GM12878 (cell line): ENCODE data around the gene COX17. TPM values are rescaled to one million over a fixed set of nuclear protein-coding genes. Genes with fewer than 3 reads are reported as not detected.

Experiments
- ATAC-seq: fragments of 200-7000 bp; cut with Tn5 transposase; 3 replicates; pipeline ENCODE4 v1.9.1; 2020; ENCODE audit warnings: mild to moderate bottlenecking, moderate library complexity
- BruUV-seq: library from RNA; stranded (reverse); fragments of 400-500 nt; replicated peaks from 2 replicates; lab custom pipeline; 2021; lab: Mats Ljungman, UMichigan
- CTCF ChIA-PET: fragments of 300-600 bp; sonication (Branson Sonifier 250); formaldehyde crosslinking; extraction: SDS; loops from one replicate; lab custom pipeline; 2021; ENCODE audit warnings: inconsistent platforms; lab: Yijun Ruan, JAX
- POLR2A ChIA-PET: fragments of 350-600 bp; formaldehyde crosslinking; extraction: SDS; loops from one replicate; lab custom pipeline; 2021; ENCODE audit warnings: inconsistent platforms; lab: Charles Lee
- RAD21 ChIA-PET: fragments of 300-600 bp; sonication (Branson Sonifier 250); formaldehyde crosslinking; loops from one replicate; lab custom pipeline; 2023; ENCODE audit warnings: antibody characterized with exemption; ENCODE audit not compliant: unreplicated experiment; lab: Charles Lee
- SMC1A ChIA-PET: fragments of 300-600 bp; sonication (Branson Sonifier 250); formaldehyde crosslinking; loops from one replicate; lab custom pipeline; 2023; ENCODE audit not compliant: unreplicated experiment, uncharacterized antibody; lab: Charles Lee
- DNase-seq: peaks from one replicate; pipeline ENCODE4 v3.0.0-alpha.2; 2011; ENCODE audit warnings: low read depth, low spot score
- FAIRE-seq: peaks from 3 replicates; lab custom pipeline; 2011; peaks lifted over from hg19 to GRCh38; lab: Jason Lieb, UNC
- H2AFZ ChIP-seq: 2 replicates; pipeline ENCODE4 v1.6.0; 2011; ENCODE audit warnings: low read depth, low read length, control low read depth; ENCODE audit not compliant: control insufficient read depth
- H3K27ac ChIP-seq: 2 replicates; pipeline ENCODE4 v1.5.1; 2011; ENCODE audit warnings: control low read depth; ENCODE audit not compliant: control insufficient read depth, insufficient read depth
- H3K27me3 ChIP-seq, 2 experiments: replicated peaks in 1 of 2; 2 replicates each; pipeline versions ENCODE4 v1.6.0 to v1.6.1; 2011; ENCODE audit warnings: low read length in 1 of 2; ENCODE audit not compliant: control insufficient read depth in 2 of 2, insufficient read depth in 2 of 2
- H3K36me3 ChIP-seq, 2 experiments: 2 replicates each; pipeline ENCODE4 v1.5.1; 2011; ENCODE audit warnings: low read length in 1 of 2; ENCODE audit not compliant: control insufficient read depth in 2 of 2, insufficient read depth in 2 of 2
- H3K4me1 ChIP-seq: 2 replicates; pipeline ENCODE4 v1.6.1; 2011; ENCODE audit warnings: mild to moderate bottlenecking, low read length, moderate library complexity, mixed read lengths; ENCODE audit not compliant: control insufficient read depth, insufficient read depth
- H3K4me2 ChIP-seq: 2 replicates; pipeline ENCODE4 v1.6.0; 2011; ENCODE audit warnings: control low read depth; ENCODE audit not compliant: control insufficient read depth, insufficient read depth
- H3K4me3 ChIP-seq: fragments of 200-600 bp; sonication (generic); 2 replicates; pipeline ENCODE4 v1.5.1; 2016
- H3K79me2 ChIP-seq: 2 replicates; pipeline ENCODE4 v1.6.0; 2011; ENCODE audit warnings: low read length; ENCODE audit not compliant: control insufficient read depth, insufficient read depth
- H3K9ac ChIP-seq: 2 replicates; pipeline ENCODE4 v1.8.0; 2011; ENCODE audit warnings: low read length, control low read depth, mixed read lengths; ENCODE audit not compliant: control insufficient read depth, insufficient read depth
- H3K9me3 ChIP-seq: replicated peaks from 3 replicates; pipeline ENCODE4 v1.5.1; 2011; ENCODE audit warnings: mild to moderate bottlenecking, low read length; ENCODE audit not compliant: control insufficient read depth, insufficient read depth
- H4K20me1 ChIP-seq: 2 replicates; pipeline ENCODE4 v1.6.0; 2011; ENCODE audit not compliant: control insufficient read depth, insufficient read depth
- ASH2L ChIP-seq: fragments of 300-600, 200-600 bp; sonication (generic); IDR thresholded peaks from 2 replicates; pipeline ENCODE4 v1.6.1; 2017; ENCODE audit warnings: low read depth, mild to moderate bottlenecking, borderline replicate concordance
- BMI1 ChIP-seq: fragments of 450-650 bp; IDR thresholded peaks from 2 replicates; pipeline ENCODE4 v1.6.1; 2016; ENCODE audit warnings: mild to moderate bottlenecking, moderate library complexity, borderline replicate concordance
- EGR1 ChIP-seq, 2 experiments: IDR thresholded peaks; 1 replicate in 1 of 2; 2 replicates in 1 of 2; pipeline ENCODE4 v1.6.1; 2011 to 2012; ENCODE audit warnings: low read depth in 2 of 2, low read length in 2 of 2, borderline replicate concordance in 1 of 2, mild to moderate bottlenecking in 1 of 2, moderate library complexity in 1 of 2
- FOS ChIP-seq: IDR thresholded peaks from 3 replicates; pipeline ENCODE4 v1.6.1; 2011; ENCODE audit warnings: borderline replicate concordance; ENCODE audit not compliant: insufficient read length; ENCODE audit errors: extremely low read depth
- FOXM1 ChIP-seq: IDR thresholded peaks from 2 replicates; pipeline ENCODE4 v1.6.1; 2012; ENCODE audit warnings: low read depth, mild to moderate bottlenecking, inconsistent platforms, low read length, moderate library complexity
- GABPA ChIP-seq: IDR thresholded peaks from 2 replicates; pipeline ENCODE4 v1.6.1; 2014; ENCODE audit warnings: antibody characterized with exemption, low read depth, mild to moderate bottlenecking, inconsistent platforms
- HCFC1 ChIP-seq: fragments of 150-350 bp; IDR thresholded peaks from 2 replicates; pipeline ENCODE4 v1.6.1; 2014; ENCODE audit warnings: low read length
- IKZF1 ChIP-seq: fragments of 450-650 bp; conservative IDR thresholded peaks from 2 replicates; pipeline ENCODE4 v1.6.1; 2017; ENCODE audit warnings: antibody characterized with exemption, mild to moderate bottlenecking
- IKZF2 ChIP-seq, 2 experiments: fragments of 450-650 bp; IDR thresholded peaks; 2 replicates each; pipeline ENCODE4 v1.6.1; 2017; ENCODE audit warnings: mild to moderate bottlenecking in 2 of 2, moderate library complexity in 2 of 2
- IRF4 ChIP-seq: IDR thresholded peaks from 2 replicates; pipeline ENCODE4 v1.6.1; 2011; ENCODE audit warnings: low read depth, low read length
- JUND ChIP-seq: IDR thresholded peaks from 2 replicates; pipeline ENCODE4 v1.6.1; 2012; ENCODE audit warnings: low read depth, mild to moderate bottlenecking, low read length, improper control_type of control experiment, moderate library complexity
- KAT2A ChIP-seq: conservative IDR thresholded peaks from 2 replicates; pipeline ENCODE4 v1.6.1; 2011; ENCODE audit warnings: low read depth, low read length; ENCODE audit not compliant: control insufficient read depth
- MTA2 ChIP-seq: fragments of 450-650 bp; IDR thresholded peaks from 2 replicates; pipeline ENCODE4 v1.6.1; 2016; ENCODE audit warnings: low read depth, mild to moderate bottlenecking, moderate library complexity
- NBN ChIP-seq: fragments of 450-650 bp; IDR thresholded peaks from 2 replicates; pipeline ENCODE4 v1.6.1; 2016
- POLR2AphosphoS2 ChIP-seq: IDR thresholded peaks from 2 replicates; pipeline ENCODE4 v1.6.1; 2011; ENCODE audit warnings: low read depth, mild to moderate bottlenecking, low read length, improper control_type of control experiment, moderate library complexity
- SRF ChIP-seq, 2 experiments: IDR thresholded peaks; 2 replicates each; pipeline ENCODE4 v1.6.1; 2011; ENCODE audit warnings: low read depth in 2 of 2, low read length in 2 of 2, mild to moderate bottlenecking in 1 of 2, moderate library complexity in 1 of 2
- SUZ12 ChIP-seq: fragments of 200-600 bp; sonication (generic); IDR thresholded peaks from one replicate; pipeline ENCODE4 v1.6.1; 2018; ENCODE audit warnings: antibody characterized with exemption, mild to moderate bottlenecking; ENCODE audit not compliant: unreplicated experiment
- TAF1 ChIP-seq: IDR thresholded peaks from 2 replicates; pipeline ENCODE4 v1.6.1; 2011; ENCODE audit warnings: mild to moderate bottlenecking, low read depth, low read length, borderline replicate concordance
- TBL1XR1 ChIP-seq: IDR thresholded peaks from 2 replicates; pipeline ENCODE4 v1.6.1; 2012; ENCODE audit warnings: low read depth, low read length, improper control_type of control experiment
- ZNF274 ChIP-seq: IDR thresholded peaks from one replicate; pipeline ENCODE4 v1.8.0; 2011; ENCODE audit not compliant: insufficient read length, insufficient read depth
- WGBS: methylation state at CpG from one replicate; pipeline ENCODE4 v1.1.6; 2016; ENCODE audit warnings: low lambda C conversion rate; ENCODE audit not compliant: insufficient replicate concordance, insufficient coverage; ENCODE audit errors: missing lambda C conversion rate; 5-methylcytosine and 5-hydroxymethylcytosine counted together
- in situ Hi-C: fragments of 300-500 bp; cut with MboI; formaldehyde crosslinking; loops from 9 replicates; pipeline ENCODE4 v1.14.3; 2018; ENCODE audit warnings: mixed read lengths
- intact Hi-C: fragments of 100-400 bp; cut with micrococcal nuclease; formaldehyde crosslinking; loops from one replicate; pipeline ENCODE4 v1.14.2; 2022; ENCODE audit not compliant: unreplicated experiment
- polyA plus RNA-seq, 11 experiments: library from polyadenylated mRNA; depleted of rRNA in 4 of 11; unstranded in 6 of 11; stranded (reverse) in 5 of 11; fragments of >200 nt; fragmentation: Nextera tagmentation in 4 of 11; fragmentation: Illumina TruSeq in 1 of 11; extraction: Ambion mirVana in 4 of 11; extraction: Trizol in 1 of 11; gene quantifications; 1 replicate in 1 of 11; 2 replicates in 10 of 11; pipeline versions ENCODE4 v1.2.1 to v1.2.3, GENCODE V29; 2011 to 2016; ENCODE audit warnings: inconsistent platforms in 2 of 11, missing spikeins in 2 of 11, low read depth in 1 of 11
- total RNA-seq, 4 experiments: library from RNA; depleted of rRNA in 3 of 4; stranded (reverse); fragments of >200 nt in 3 of 4; fragmentation: Illumina TruSeq in 1 of 4; extraction: Trizol in 1 of 4; gene quantifications; 2 replicates each; pipeline versions ENCODE4 v1.2.1 to v1.2.3, GENCODE V29; 2013 to 2021

The COX17 gene
- total and polyA plus RNA-seq, 10 of the 15 experiments (the other 5 are each of a cell fraction or from before 2014, with no cell fraction given), result 111 to 717 (median 243) TPM

- Histone ChIP-seq H3K9ac (no peak overlapping the region), H3K36me3 (no peaks in the 10 kb centered on the region; a peak in 2 of 4 replicates), H3K4me1 (peaks cover 4% of the 10 kb centered on the region; the same call in 1 of the 2 replicates), H3K79me2 (no peaks in the 10 kb centered on the region), H3K4me2 (no peak overlapping the region), H3K9me3 (no peaks in the 10 kb centered on the region), H3K4me3 (no peak overlapping the region), H2AFZ (no peak overlapping the region), H3K27ac (no peak overlapping the region), H4K20me1 (no peaks in the 10 kb centered on the region), H3K27me3 (no peaks in the 10 kb centered on the region)
- DNase-seq, result no peak
- ChIA-PET CTCF (interaction anchor here (0.7 kb wide), 1 partner anchor 428 kb away, joined by 3 read pairs; no protein-coding TSS in a partner anchor), RAD21 (interaction anchor here (1.0 kb wide), 1 partner anchor 9 kb away, joined by 3 read pairs; no protein-coding TSS in a partner anchor), POLR2A (no interaction called here), SMC1A (interaction anchor here (1.5 kb wide), 1 partner anchor 9 kb away, joined by 8 read pairs; no protein-coding TSS in a partner anchor)
- no peak for ATAC-seq
- WGBS, result 6% methylated on average over 2 of the region's 2 CpGs
- FAIRE-seq, result no peak
- in situ Hi-C loops (no loop called here), intact Hi-C loops (no loop called here)
- BruUV-seq, result no TSS peak
- TF ChIP-seq TAF1, result no peak
- no peak for TF ChIP-seq FOXM1
- TF ChIP-seq GABPA, result no peak
- TF ChIP-seq MTA2, result no peak
- no peak for TF ChIP-seq KAT2A
- TF ChIP-seq IRF4, result no peak
- TF ChIP-seq SRF (IDR thresholded peaks at IDR 0.05; ENCODE audit: low read depth in 2 of 2, low read length in 2 of 2), result no peak
- no peak for TF ChIP-seq IKZF1
- no peak for TF ChIP-seq NBN
- TF ChIP-seq TBL1XR1, result no peak
- TF ChIP-seq BMI1, result no peak
- no peak for TF ChIP-seq EGR1 (IDR thresholded peaks at IDR 0.05; ENCODE audit: borderline replicate concordance in 1 of 2, low read depth in 2 of 2, low read length in 2 of 2)
- no peak for TF ChIP-seq ZNF274
- no peak for TF ChIP-seq SUZ12
- TF ChIP-seq POLR2AphosphoS2, result no peak
- no peak for TF ChIP-seq FOS
- TF ChIP-seq IKZF2 (IDR thresholded peaks at IDR 0.05), result no peak
- no peak for TF ChIP-seq HCFC1
- no peak for TF ChIP-seq ASH2L
- no peak for TF ChIP-seq JUND
Measured at GRCh38 chr3:119653876-119654275, 23.3 kb downstream of the COX17 start.
